GM12865 (cell line): ENCODE measurements around the gene PRKD2.

Experiments used
- DNase-seq: peaks from one replicate; pipeline ENCODE4 v3.0.0; 2010; ENCODE audit warnings: low read depth
- H3K4me3 ChIP-seq: 2 replicates; pipeline ENCODE4 v1.5.1; 2011; ENCODE audit warnings: mild to moderate bottlenecking, low read depth, low read length, control low read depth
- CTCF ChIP-seq: IDR thresholded peaks from 2 replicates; pipeline ENCODE4 v1.5.1; 2011; ENCODE audit warnings: low read length, control low read depth, low read depth, inconsistent platforms; ENCODE audit not compliant: insufficient read depth; ENCODE audit errors: missing control alignments

PRKD2 gene

DNA sequence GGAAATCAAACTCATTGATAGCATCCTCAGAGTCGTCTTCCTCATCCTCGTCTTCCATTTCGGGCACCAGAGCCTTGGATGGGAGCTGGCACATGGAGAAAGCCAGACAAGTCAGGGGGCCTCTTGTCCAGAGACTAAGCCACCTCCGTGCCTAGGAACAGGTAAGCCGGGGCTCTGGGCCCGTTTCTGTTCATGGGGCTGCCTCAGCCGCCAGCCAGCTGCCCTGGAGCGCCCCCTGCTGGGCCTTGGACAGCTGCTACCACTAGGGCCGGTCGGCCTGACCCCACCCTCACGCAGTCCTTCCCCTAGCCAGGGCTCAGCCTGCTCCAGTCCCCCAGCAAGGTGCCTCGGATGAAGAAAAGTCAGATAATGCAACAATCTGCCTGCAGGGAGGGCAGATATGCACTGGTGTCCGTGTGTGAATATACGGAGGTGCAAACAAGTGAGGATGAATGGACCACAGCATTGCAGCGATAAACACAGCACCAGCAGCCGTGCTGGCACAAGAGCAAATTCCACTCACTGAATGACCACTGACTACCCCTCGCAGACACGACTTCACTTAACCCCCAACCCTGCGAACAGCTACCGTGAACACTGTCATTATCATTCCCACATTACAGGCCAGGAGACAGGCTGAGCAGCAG is 11.9 kb upstream of the PRKD2 start:
- peak; percentile 82 for DNase-seq
- TF ChIP-seq CTCF = peak; percentile 98
- H3K4me3 ChIP-seq = no peak overlapping the region

DNA sequence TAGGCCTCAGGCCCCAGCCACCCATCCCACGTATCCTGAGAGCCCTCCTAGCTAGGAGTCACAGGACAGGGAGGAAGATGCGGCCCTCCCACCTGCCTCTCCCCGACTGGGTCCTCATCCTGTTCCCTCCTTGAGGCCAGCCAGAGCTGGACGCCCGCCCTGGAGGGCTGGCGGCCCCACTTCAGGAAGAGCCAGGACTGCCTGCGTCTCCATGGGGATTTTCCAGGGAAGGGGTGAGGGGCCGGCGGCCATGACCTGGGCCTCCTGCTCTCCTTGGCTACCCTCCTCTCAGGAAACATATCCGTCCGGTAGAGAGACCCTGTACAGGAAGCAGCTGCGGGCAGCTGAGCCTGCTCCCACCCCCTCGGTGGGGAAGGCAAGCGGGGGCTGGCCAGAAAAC is 11.3 kb upstream of the PRKD2 start:
- H3K4me3 ChIP-seq = no peak overlapping the region
- no peak for TF ChIP-seq CTCF
- DNase-seq = no peak

DNA sequence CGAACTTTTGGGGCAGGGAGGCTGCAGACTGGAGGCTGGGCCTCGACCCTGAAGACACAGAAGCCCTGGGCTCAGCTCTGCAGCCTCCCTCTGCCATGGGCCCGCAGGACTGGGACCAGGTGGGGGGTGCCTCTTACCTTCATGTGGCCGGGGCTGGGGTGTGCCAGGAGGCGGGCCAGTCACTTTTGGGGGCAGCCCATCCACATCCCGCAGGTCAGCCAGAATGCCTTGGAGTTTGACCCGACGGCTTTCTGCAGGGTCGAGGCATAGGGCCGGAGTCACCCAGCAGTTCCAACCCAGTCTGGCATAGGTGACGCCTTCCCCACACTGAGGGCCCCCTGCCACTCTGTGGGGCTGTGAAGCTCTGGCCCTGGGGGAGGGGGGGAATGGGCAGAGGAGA is 10.8 kb upstream of the PRKD2 start:
- no peak for TF ChIP-seq CTCF

GRCh38 chr19:46726971-46727501 is 10.1 kb upstream of the PRKD2 start:
- H3K4me3 ChIP-seq = no peak overlapping the region
- no peak for TF ChIP-seq CTCF
- no peak for DNase-seq

More for the DNA sequence above, 10.8 kb upstream of the PRKD2 start:
- DNase-seq = no peak
- H3K4me3 ChIP-seq = no peak overlapping the region

DNA sequence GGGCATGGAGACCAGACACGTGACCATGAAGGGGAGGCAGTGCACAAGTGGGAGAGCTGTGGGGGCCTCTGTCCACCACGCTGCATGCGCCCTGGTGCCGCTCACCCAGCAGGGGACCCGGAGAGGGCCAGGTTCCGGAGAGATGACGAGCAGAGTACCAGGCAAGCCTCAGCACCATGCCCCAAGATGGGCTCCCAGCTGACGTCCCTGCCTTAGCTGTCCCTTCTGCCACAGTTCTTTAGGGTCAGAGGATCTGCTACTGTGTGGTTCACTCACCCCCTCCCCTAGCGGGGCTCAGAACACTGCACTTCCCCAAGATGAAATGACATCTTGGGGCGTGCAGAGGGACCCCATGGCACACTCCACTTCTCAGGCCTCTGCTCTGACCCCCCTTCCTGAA is 9.6 kb upstream of the PRKD2 start:
- DNase-seq = no peak
- no peak overlapping the region for H3K4me3 ChIP-seq
- TF ChIP-seq CTCF = no peak

DNA sequence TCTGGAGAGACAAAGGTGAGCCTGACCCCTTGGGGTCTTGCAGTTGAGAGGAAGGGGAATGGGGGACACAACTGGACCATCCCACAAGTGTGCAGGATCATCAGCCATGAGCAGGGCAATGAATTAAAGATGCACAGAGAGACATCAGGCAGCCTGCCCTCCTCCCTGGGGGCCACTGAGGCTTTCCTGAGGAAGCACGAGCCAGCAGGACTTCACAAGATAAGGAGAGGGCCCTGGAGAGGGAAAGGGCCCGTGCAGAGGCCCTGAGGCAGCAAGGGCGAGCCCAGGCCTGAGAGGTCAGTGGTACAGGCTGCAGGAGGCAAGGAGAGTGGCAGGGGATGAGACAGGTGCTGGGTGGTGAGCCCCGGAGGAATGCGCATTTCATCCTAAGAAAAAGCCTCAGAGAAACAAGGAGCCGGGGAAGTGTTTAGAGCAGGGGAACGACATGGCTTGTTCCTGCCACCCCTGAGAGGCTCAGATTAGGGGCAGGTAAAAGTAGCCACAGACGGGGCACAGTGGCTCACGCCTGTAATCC is 9.0 kb upstream of the PRKD2 start:
- H3K4me3 ChIP-seq = no peak overlapping the region
- no peak for DNase-seq
- TF ChIP-seq CTCF = no peak
